CD4-positive, alpha-beta T cell treated with Interleukin-10 for 1 hour (primary cell): ENCODE data around the gene KRTAP4-7.
"Not testable (repeated sequence)": the region's sequence is repeated elsewhere in the genome, so short reads cannot be mapped to it uniquely, and the experiment has no call there.

Experiments used
- DNase-seq: peaks from one replicate; pipeline ENCODE4 v3.0.0-alpha.2; 2020

KRTAP4-7 gene

GRCh38 chr17:41084100-41084856 is at the start of gene KRTAP4-7:
Gene KRTAP4-7, plus strand, starts transcription at chr17:41084150. Its CDS starts 57 bp downstream, at chr17:41084207.
- DNase-seq, result not testable (repeated sequence)

- not testable (repeated sequence) for DNase-seq
Observed at GRCh38 chr17:41034346-41034935, 49.5 kb upstream of the KRTAP4-7 start, which contains the start of gene KRTAP1-3. Gene KRTAP1-3, minus strand, starts transcription at chr17:41034874. Its CDS starts 53 bp downstream, at chr17:41034821.

GRCh38 chr17:41037853-41038350 is 46.0 kb upstream of the KRTAP4-7 start:
- no peak for DNase-seq

- DNase-seq, result not testable (repeated sequence)
Observed at GRCh38 chr17:41040783-41041571, 43.0 kb upstream of the KRTAP4-7 start, which contains the start of gene KRTAP1-1. Gene KRTAP1-1, minus strand, starts transcription at chr17:41041450. Its CDS starts 53 bp downstream, at chr17:41041397.

GRCh38 chr17:41042953-41043352 is 41.0 kb upstream of the KRTAP4-7 start:
- DNase-seq, result no peak

GRCh38 chr17:41046735-41047465 is 37.0 kb upstream of the KRTAP4-7 start, which contains the start of gene KRTAP2-1:
Gene KRTAP2-1, minus strand, starts transcription at chr17:41047316. Its CDS starts 49 bp downstream, at chr17:41047267.
- DNase-seq, result not testable (repeated sequence)

- DNase-seq, result no peak
Observed at GRCh38 chr17:41048441-41048840, 35.5 kb upstream of the KRTAP4-7 start.

GRCh38 chr17:41049110-41049509 is 34.8 kb upstream of the KRTAP4-7 start:
- DNase-seq, result no peak

- DNase-seq, result no peak
Observed at GRCh38 chr17:41052566-41052965, 31.4 kb upstream of the KRTAP4-7 start.

- DNase-seq, result no peak
Observed at GRCh38 chr17:41054025-41054424, 29.9 kb upstream of the KRTAP4-7 start.

- DNase-seq, result not testable (repeated sequence)
Observed at GRCh38 chr17:41054556-41054955, 29.4 kb upstream of the KRTAP4-7 start.

GRCh38 chr17:41055130-41055529 is 28.8 kb upstream of the KRTAP4-7 start, which contains the start of gene KRTAP2-2:
Gene KRTAP2-2, minus strand, starts transcription at chr17:41055230. Its CDS starts 19 bp downstream, at chr17:41055211.
- DNase-seq, result not testable (repeated sequence)

GRCh38 chr17:41057547-41057946 is 26.4 kb upstream of the KRTAP4-7 start:
- DNase-seq, result no peak

GRCh38 chr17:41058741-41059140 is 25.2 kb upstream of the KRTAP4-7 start:
- DNase-seq, result no peak

- DNase-seq, result not testable (repeated sequence)
Observed at GRCh38 chr17:41059276-41060051, 24.5 kb upstream of the KRTAP4-7 start.

GRCh38 chr17:41060052-41060604 is 23.8 kb upstream of the KRTAP4-7 start, which contains the start of gene KRTAP2-3:
Gene KRTAP2-3, minus strand, starts transcription at chr17:41060114. Its CDS starts 64 bp downstream, at chr17:41060050.
- DNase-seq, result no peak

GRCh38 chr17:41061964-41062363 is 22.0 kb upstream of the KRTAP4-7 start:
- no peak for DNase-seq

- DNase-seq, result no peak
Observed at GRCh38 chr17:41063449-41063848, 20.5 kb upstream of the KRTAP4-7 start.

GRCh38 chr17:41064301-41064700 is 19.6 kb upstream of the KRTAP4-7 start:
- DNase-seq, result no peak

- not testable (repeated sequence) for DNase-seq
Observed at GRCh38 chr17:41065016-41065689, 18.8 kb upstream of the KRTAP4-7 start.
